ENCODE results near the gene SSH3. TPM values are rescaled to one million over a fixed set of nuclear protein-coding genes. Genes with fewer than 3 reads are reported as not detected.

The SSH3 gene
- total RNA-seq, 1 experiment from 2014 or later = 38.0 TPM

- intact Hi-C loops (cut with micrococcal nuclease) = no loop called here
- ChIA-PET POLR2A (interaction anchor here (0.8 to 1.0 kb wide), 2 partner anchors 15 to 41 kb away, joined by 3 read pairs; no protein-coding TSS in a partner anchor), CTCF (no interaction called here)
- Mint-ChIP-seq H3K36me3 (ENCODE audit: insufficient read depth, unreplicated experiment) (peaks cover 52% of the 10 kb centered on the region), H3K4me1 (ENCODE audit: insufficient read depth, unreplicated experiment) (peaks cover 10% of the 10 kb centered on the region), H3K9me3 (ENCODE audit: unreplicated experiment) (peaks cover 14% of the 10 kb centered on the region), H3K27me3 (ENCODE audit: insufficient read depth, unreplicated experiment) (no peaks in the 10 kb centered on the region), H3K27ac (ENCODE audit: low read depth, unreplicated experiment) (no peak overlapping the region), H3K4me3 (ENCODE audit: unreplicated experiment) (no peak overlapping the region)
- BruUV-seq (replicated peaks) = no TSS peak
- TF ChIP-seq CTCF (IDR thresholded peaks at IDR 0.05; ENCODE audit: unreplicated experiment) = no peak
- DNase-seq (ENCODE audit: unreplicated experiment) = no peak
Observed at GRCh38 chr11:67295846-67296245, 7.5 kb upstream of the SSH3 start.

GRCh38 chr11:67298786-67299185, 4.5 kb upstream of the SSH3 start:
- intact Hi-C loops (cut with micrococcal nuclease) = no loop called here
- no peak for DNase-seq (ENCODE audit: unreplicated experiment)
- no peak overlapping the region for H3K27ac Mint-ChIP-seq (ENCODE audit: low read depth, unreplicated experiment)
- POLR2A ChIA-PET = interaction anchor here (0.7 kb wide), 1 partner anchor 10 kb away, joined by 5 read pairs; the partner anchor contains the start of gene ANKRD13D
- H3K4me1 Mint-ChIP-seq (ENCODE audit: insufficient read depth, unreplicated experiment) = peaks cover 6% of the 10 kb centered on the region
- no peaks in the 10 kb centered on the region for H3K27me3 Mint-ChIP-seq (ENCODE audit: insufficient read depth, unreplicated experiment)
- H3K36me3 Mint-ChIP-seq (ENCODE audit: insufficient read depth, unreplicated experiment) = peaks cover 40% of the 10 kb centered on the region
- BruUV-seq (replicated peaks) = no TSS peak
- no peak overlapping the region for H3K4me3 Mint-ChIP-seq (ENCODE audit: unreplicated experiment)
- H3K9me3 Mint-ChIP-seq (ENCODE audit: unreplicated experiment) = peaks cover 14% of the 10 kb centered on the region
- CTCF ChIA-PET = interaction anchor here (1.4 kb wide), 1 partner anchor 36 kb away, joined by 7 read pairs; no protein-coding TSS in a partner anchor
- no peak for TF ChIP-seq CTCF (IDR thresholded peaks at IDR 0.05; ENCODE audit: unreplicated experiment)

GRCh38 chr11:67299471-67300191, 3.7 kb upstream of the SSH3 start:
- no peak overlapping the region for H3K27ac Mint-ChIP-seq (ENCODE audit: low read depth, unreplicated experiment)
- ChIA-PET POLR2A (no interaction called here), CTCF (interaction anchor here (1.4 to 2.3 kb wide), 2 partner anchors 18 to 37 kb away, joined by 7 to 8 read pairs; no protein-coding TSS in a partner anchor)
- BruUV-seq (replicated peaks) = no TSS peak
- peaks cover 14% of the 10 kb centered on the region for H3K9me3 Mint-ChIP-seq (ENCODE audit: unreplicated experiment)
- no peak for DNase-seq (ENCODE audit: unreplicated experiment)
- H3K4me3 Mint-ChIP-seq (ENCODE audit: unreplicated experiment) = no peak overlapping the region
- H3K4me1 Mint-ChIP-seq (ENCODE audit: insufficient read depth, unreplicated experiment) = peaks cover 8% of the 10 kb centered on the region
- H3K36me3 Mint-ChIP-seq (ENCODE audit: insufficient read depth, unreplicated experiment) = peaks cover 43% of the 10 kb centered on the region
- TF ChIP-seq CTCF (IDR thresholded peaks at IDR 0.05; ENCODE audit: unreplicated experiment) = no peak
- intact Hi-C loops (cut with micrococcal nuclease) = no loop called here
- H3K27me3 Mint-ChIP-seq (ENCODE audit: insufficient read depth, unreplicated experiment) = no peaks in the 10 kb centered on the region

- H3K4me3 Mint-ChIP-seq (ENCODE audit: unreplicated experiment) = no peak overlapping the region
- ChIA-PET POLR2A (interaction anchor here (0.7 to 5.7 kb wide), 2 partner anchors 9 to 16 kb away, joined by 3 to 107 read pairs; no protein-coding TSS in a partner anchor), CTCF (interaction anchor here (2.3 kb wide), 1 partner anchor 17 kb away, joined by 8 read pairs; no protein-coding TSS in a partner anchor)
- intact Hi-C loops (cut with micrococcal nuclease) = no loop called here
- no peaks in the 10 kb centered on the region for H3K27me3 Mint-ChIP-seq (ENCODE audit: insufficient read depth, unreplicated experiment)
- H3K27ac Mint-ChIP-seq (ENCODE audit: low read depth, unreplicated experiment) = no peak overlapping the region
- BruUV-seq (replicated peaks) = no TSS peak
- H3K4me1 Mint-ChIP-seq (ENCODE audit: insufficient read depth, unreplicated experiment) = peaks cover 11% of the 10 kb centered on the region
- peaks cover 38% of the 10 kb centered on the region for H3K36me3 Mint-ChIP-seq (ENCODE audit: insufficient read depth, unreplicated experiment)
- no peak for DNase-seq (ENCODE audit: unreplicated experiment)
- TF ChIP-seq CTCF (IDR thresholded peaks at IDR 0.05; ENCODE audit: unreplicated experiment) = no peak
- H3K9me3 Mint-ChIP-seq (ENCODE audit: unreplicated experiment) = peaks cover 14% of the 10 kb centered on the region
Observed at GRCh38 chr11:67300256-67300755, 3.0 kb upstream of the SSH3 start.

Data from MCF 10A (cell line).